Stimulated activated naive B cell treated with anti-CD40 and anti-IgM and Interleukin-4, amounts not matched to agents 10 μg/mL and 1 μg/mL and 100 μg/mL, for 72 hours (primary cell): ENCODE data around the gene EFCAB6.
"Not testable (repeated sequence)": the region's sequence is repeated elsewhere in the genome, so short reads cannot be mapped to it uniquely, and the experiment has no call there.

Source experiments
- ATAC-seq, 2 donors: fragments of 150-1000 bp; cut with Tn5 transposase; replicated peaks; 2 replicates each; pipeline ENCODE4 v1.10.0; 2021; ENCODE audit warnings: moderate library complexity in 1 of 2
- DNase-seq: peaks from one replicate; pipeline ENCODE4 v3.0.0; 2021
- H3K27ac Mint-ChIP-seq: one replicate; pipeline ENCODE4 v1.8.0; 2022; ENCODE audit warnings: mild to moderate bottlenecking, mixed read lengths
- H3K27me3 Mint-ChIP-seq, 2 donors: one replicate each; pipeline ENCODE4 v1.8.0; 2022; ENCODE audit warnings: mixed read lengths in 2 of 2
- H3K36me3 Mint-ChIP-seq, 2 donors: one replicate each; pipeline ENCODE4 v1.8.0; 2022; ENCODE audit warnings: mixed read lengths in 2 of 2, mild to moderate bottlenecking in 1 of 2
- H3K4me1 Mint-ChIP-seq, 2 donors: one replicate each; pipeline ENCODE4 v1.8.0; 2022; ENCODE audit warnings: mixed read lengths in 2 of 2, mild to moderate bottlenecking in 1 of 2
- H3K4me3 Mint-ChIP-seq, 2 donors: one replicate each; pipeline ENCODE4 v1.8.0; 2022; ENCODE audit warnings: mild to moderate bottlenecking in 2 of 2, mixed read lengths in 2 of 2, moderate library complexity in 1 of 2
- H3K9me3 Mint-ChIP-seq, 2 donors: one replicate each; pipeline ENCODE4 v1.8.0; 2022; ENCODE audit warnings: mixed read lengths in 2 of 2, mild to moderate bottlenecking in 1 of 2

The EFCAB6 gene

GRCh38 chr22:43682851-43683250, 129.3 kb downstream of the EFCAB6 start:
- Mint-ChIP-seq H3K4me1 (no peaks in the 10 kb centered on the region), H3K27ac (no peak overlapping the region)

GRCh38 chr22:43681731-43682360, 130.3 kb downstream of the EFCAB6 start:
- no peak overlapping the region for H3K27ac Mint-ChIP-seq
- DNase-seq (no peak), ATAC-seq (no peak)
- H3K9me3 Mint-ChIP-seq: peaks cover 5 to 11% of the 10 kb centered on the region in 2 donors
- no peaks in the 10 kb centered on the region for H3K4me1 Mint-ChIP-seq
- H3K36me3 Mint-ChIP-seq: no peaks in the 10 kb centered on the region
- H3K27me3 Mint-ChIP-seq: peaks cover 12 to 14% of the 10 kb centered on the region in 2 donors
- no peak overlapping the region for H3K4me3 Mint-ChIP-seq

More at GRCh38 chr22:43682851-43683250, 129.3 kb downstream of the EFCAB6 start:
- H3K4me3 Mint-ChIP-seq: no peak overlapping the region
- H3K36me3 Mint-ChIP-seq: no peaks in the 10 kb centered on the region
- DNase-seq: no peak
- peaks cover 12 to 14% of the 10 kb centered on the region in 2 donors for H3K27me3 Mint-ChIP-seq
- ATAC-seq: no peak
- peaks cover 5 to 11% of the 10 kb centered on the region in 2 donors for H3K9me3 Mint-ChIP-seq

- Mint-ChIP-seq H3K36me3 (no peaks in the 10 kb centered on the region), H3K9me3 (no peaks in the 10 kb centered on the region), H3K27me3 (peaks cover 13 to 19% of the 10 kb centered on the region in 2 donors), H3K27ac (no peak overlapping the region), H3K4me3 (no peak overlapping the region), H3K4me1 (no peaks in the 10 kb centered on the region)
- DNase-seq: no peak
- no peak for ATAC-seq
Observed at GRCh38 chr22:43670513-43670912, 141.6 kb downstream of the EFCAB6 start.

- DNase-seq (no peak), ATAC-seq (no peak)
- Mint-ChIP-seq H3K4me3 (no peak overlapping the region), H3K4me1 (no peaks in the 10 kb centered on the region), H3K27ac (no peak overlapping the region), H3K36me3 (no peaks in the 10 kb centered on the region), H3K9me3 (no peaks in the 10 kb centered on the region), H3K27me3 (peaks cover 14 to 22% of the 10 kb centered on the region in 2 donors)
Observed at GRCh38 chr22:43669190-43669589, 142.9 kb downstream of the EFCAB6 start.

GRCh38 chr22:43667656-43668055, 144.4 kb downstream of the EFCAB6 start:
- H3K4me3 Mint-ChIP-seq: no peak overlapping the region
- no peaks in the 10 kb centered on the region for H3K9me3 Mint-ChIP-seq
- H3K36me3 Mint-ChIP-seq: no peaks in the 10 kb centered on the region

GRCh38 chr22:43666457-43666856, 145.6 kb downstream of the EFCAB6 start:
- no peaks in the 10 kb centered on the region for H3K4me1 Mint-ChIP-seq
- no peak overlapping the region for H3K4me3 Mint-ChIP-seq
- no peak for DNase-seq
- no peak overlapping the region for H3K27ac Mint-ChIP-seq
- H3K9me3 Mint-ChIP-seq: no peaks in the 10 kb centered on the region
- H3K36me3 Mint-ChIP-seq: no peaks in the 10 kb centered on the region
- ATAC-seq: no peak
- peaks cover 14 to 20% of the 10 kb centered on the region in 2 donors for H3K27me3 Mint-ChIP-seq

More at GRCh38 chr22:43667656-43668055, 144.4 kb downstream of the EFCAB6 start:
- Mint-ChIP-seq H3K27me3 (peaks cover 14 to 20% of the 10 kb centered on the region in 2 donors), H3K4me1 (no peaks in the 10 kb centered on the region), H3K27ac (no peak overlapping the region)
- DNase-seq: no peak
- no peak for ATAC-seq

GRCh38 chr22:43658823-43659222, 153.3 kb downstream of the EFCAB6 start:
- no peaks in the 10 kb centered on the region for H3K36me3 Mint-ChIP-seq
- H3K4me3 Mint-ChIP-seq: no peak overlapping the region
- ATAC-seq (no peak), DNase-seq (no peak)
- no peaks in the 10 kb centered on the region for H3K27me3 Mint-ChIP-seq
- H3K4me1 Mint-ChIP-seq: no peaks in the 10 kb centered on the region
- H3K9me3 Mint-ChIP-seq: no peaks in the 10 kb centered on the region
- no peak overlapping the region for H3K27ac Mint-ChIP-seq

- DNase-seq, ATAC-seq, H3K27ac Mint-ChIP-seq, H3K36me3 Mint-ChIP-seq, H3K27me3 Mint-ChIP-seq, H3K4me3 Mint-ChIP-seq, H3K4me1 Mint-ChIP-seq: not testable (repeated sequence)
- H3K9me3 Mint-ChIP-seq: peaks cover 8 to 12% of the 10 kb centered on the region in 2 donors
Observed at GRCh38 chr22:43656581-43656980, 155.5 kb downstream of the EFCAB6 start.

- peaks cover 8 to 12% of the 10 kb centered on the region in 2 donors for H3K9me3 Mint-ChIP-seq
- peaks cover 8 to 16% of the 10 kb centered on the region in 2 donors for H3K27me3 Mint-ChIP-seq
- no peaks in the 10 kb centered on the region for H3K4me1 Mint-ChIP-seq
- ATAC-seq (no peak), DNase-seq (no peak)
- no peak overlapping the region for H3K4me3 Mint-ChIP-seq
- no peak overlapping the region for H3K27ac Mint-ChIP-seq
- no peaks in the 10 kb centered on the region for H3K36me3 Mint-ChIP-seq
Observed at GRCh38 chr22:43654271-43654670, 157.8 kb downstream of the EFCAB6 start.

GRCh38 chr22:43652845-43653244, 159.3 kb downstream of the EFCAB6 start:
- DNase-seq: no peak
- peaks cover 8 to 12% of the 10 kb centered on the region in 2 donors for H3K9me3 Mint-ChIP-seq
- no peak overlapping the region for H3K4me3 Mint-ChIP-seq

GRCh38 chr22:43643387-43643786, 168.7 kb downstream of the EFCAB6 start:
- H3K9me3 Mint-ChIP-seq: peaks cover 8 to 12% of the 10 kb centered on the region in 2 donors
- no peak overlapping the region for H3K27ac Mint-ChIP-seq
- H3K4me1 Mint-ChIP-seq: no peaks in the 10 kb centered on the region
- peaks cover 0 to 8% of the 10 kb centered on the region in 2 donors for H3K36me3 Mint-ChIP-seq
- H3K4me3 Mint-ChIP-seq: no peak overlapping the region
- ATAC-seq: no peak
- no peak for DNase-seq
- peaks cover 16 to 23% of the 10 kb centered on the region in 2 donors for H3K27me3 Mint-ChIP-seq

More at GRCh38 chr22:43652845-43653244, 159.3 kb downstream of the EFCAB6 start:
- no peak for ATAC-seq
- Mint-ChIP-seq H3K27ac (no peak overlapping the region), H3K36me3 (no peaks in the 10 kb centered on the region), H3K4me1 (no peaks in the 10 kb centered on the region), H3K27me3 (peaks cover 8 to 21% of the 10 kb centered on the region in 2 donors)

GRCh38 chr22:43642319-43643206, 169.5 kb downstream of the EFCAB6 start:
- no peak for DNase-seq
- no peak overlapping the region for H3K4me3 Mint-ChIP-seq
- ATAC-seq: no peak
- H3K9me3 Mint-ChIP-seq: peaks cover 8 to 17% of the 10 kb centered on the region in 2 donors
- peaks cover 14 to 21% of the 10 kb centered on the region in 2 donors for H3K27me3 Mint-ChIP-seq
- no peaks in the 10 kb centered on the region for H3K4me1 Mint-ChIP-seq
- no peak overlapping the region for H3K27ac Mint-ChIP-seq
- H3K36me3 Mint-ChIP-seq: peaks cover 0 to 8% of the 10 kb centered on the region in 2 donors

GRCh38 chr22:43639228-43639948, 172.7 kb downstream of the EFCAB6 start:
- ATAC-seq: no peak
- H3K4me3 Mint-ChIP-seq: no peak overlapping the region
- no peak for DNase-seq
- peaks cover 8 to 17% of the 10 kb centered on the region in 2 donors for H3K9me3 Mint-ChIP-seq
- no peak overlapping the region for H3K27ac Mint-ChIP-seq
- H3K36me3 Mint-ChIP-seq: peaks cover 0 to 8% of the 10 kb centered on the region in 2 donors
- H3K27me3 Mint-ChIP-seq: peaks cover 17 to 18% of the 10 kb centered on the region in 2 donors
- no peaks in the 10 kb centered on the region for H3K4me1 Mint-ChIP-seq
